KOPT-K1 (cell line): ENCODE measurements around the gene MYO1A.
A peak's percentile ranks its signal among the peaks of the same experiment; 100 is the strongest.
"Not testable (repeated sequence)": the region's sequence is repeated elsewhere in the genome, so short reads cannot be mapped to it uniquely, and the experiment has no call there.

Source experiments
- H3K27ac ChIP-seq: fragments of 200-600 bp; sonication (generic); 2 replicates; pipeline ENCODE4 v1.5.1; 2016; ENCODE audit warnings: antibody characterized with exemption, mild to moderate bottlenecking, low read depth, low read length; ENCODE audit not compliant: poor library complexity, severe bottlenecking
- H3K36me3 ChIP-seq: fragments of 200-600 bp; sonication (generic); 2 replicates; pipeline ENCODE4 v1.5.1; 2017; ENCODE audit warnings: antibody characterized with exemption, mild to moderate bottlenecking, low read length, moderate library complexity; ENCODE audit not compliant: insufficient read depth
- H3K9me3 ChIP-seq: fragments of 200-600 bp; sonication (generic); 2 replicates; pipeline ENCODE4 v1.5.1; 2017; ENCODE audit warnings: antibody characterized with exemption, low read length, mild to moderate bottlenecking; ENCODE audit not compliant: insufficient read depth, poor library complexity, severe bottlenecking

MYO1A gene

GRCh38 chr12:57044889-57045288 lies 5.0 kb downstream of the MYO1A start:
- H3K9me3 ChIP-seq, result no peaks in the 10 kb centered on the region
- no peaks in the 10 kb centered on the region for H3K36me3 ChIP-seq
- H3K27ac ChIP-seq, result no peak overlapping the region

- H3K27ac ChIP-seq, result no peak overlapping the region
- no peaks in the 10 kb centered on the region for H3K36me3 ChIP-seq
Measured at GRCh38 chr12:57044468-57044867, 5.5 kb downstream of the MYO1A start.

DNA sequence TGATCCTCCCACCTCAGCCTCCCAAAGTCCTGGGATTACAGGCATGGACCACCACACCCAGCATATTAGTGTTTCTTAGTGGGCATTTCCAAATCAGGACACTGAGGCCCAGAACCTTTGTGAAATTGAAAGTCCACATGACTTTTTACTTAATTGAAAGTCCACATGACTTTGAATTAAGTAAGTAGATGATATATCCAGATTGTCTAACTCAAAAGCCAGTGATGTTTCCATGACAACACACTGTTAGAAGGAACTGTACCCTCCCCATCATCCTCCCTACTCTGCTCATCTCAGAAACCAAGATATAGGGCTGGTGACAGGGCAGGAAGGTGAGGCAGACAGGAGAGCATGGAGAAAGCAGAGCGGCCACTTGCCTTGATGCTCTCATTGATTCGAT lies 7.2 kb downstream of the MYO1A start:
- no peaks in the 10 kb centered on the region for H3K36me3 ChIP-seq
- no peak overlapping the region for H3K27ac ChIP-seq
- no peaks in the 10 kb centered on the region for H3K9me3 ChIP-seq

More at GRCh38 chr12:57044468-57044867, 5.5 kb downstream of the MYO1A start:
- H3K9me3 ChIP-seq, result no peaks in the 10 kb centered on the region

DNA sequence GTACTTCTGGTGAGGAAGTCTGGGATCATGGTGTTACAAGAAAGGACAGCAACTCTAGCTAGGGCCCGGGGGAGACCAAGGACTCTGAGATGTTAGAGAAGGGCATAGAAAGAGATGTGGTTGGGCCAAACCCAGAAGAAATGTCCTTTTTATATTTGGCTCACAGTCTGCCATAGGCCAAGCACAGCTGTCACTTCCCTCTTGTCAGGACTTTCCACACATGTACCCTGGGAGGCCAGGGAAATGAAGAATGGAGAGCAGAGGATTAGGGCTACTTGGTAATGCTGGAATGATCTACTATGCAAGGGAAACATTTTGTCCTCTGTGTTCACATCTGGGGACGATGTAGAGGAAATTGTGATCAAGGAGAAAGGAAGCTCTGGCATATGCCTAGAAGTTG lies 9.2 kb downstream of the MYO1A start:
- no peaks in the 10 kb centered on the region for H3K36me3 ChIP-seq
- no peak overlapping the region for H3K27ac ChIP-seq
- H3K9me3 ChIP-seq, result no peaks in the 10 kb centered on the region

- no peaks in the 10 kb centered on the region for H3K9me3 ChIP-seq
- no peaks in the 10 kb centered on the region for H3K36me3 ChIP-seq
- H3K27ac ChIP-seq, result no peak overlapping the region
Measured at GRCh38 chr12:57040211-57040610, 9.7 kb downstream of the MYO1A start.

DNA sequence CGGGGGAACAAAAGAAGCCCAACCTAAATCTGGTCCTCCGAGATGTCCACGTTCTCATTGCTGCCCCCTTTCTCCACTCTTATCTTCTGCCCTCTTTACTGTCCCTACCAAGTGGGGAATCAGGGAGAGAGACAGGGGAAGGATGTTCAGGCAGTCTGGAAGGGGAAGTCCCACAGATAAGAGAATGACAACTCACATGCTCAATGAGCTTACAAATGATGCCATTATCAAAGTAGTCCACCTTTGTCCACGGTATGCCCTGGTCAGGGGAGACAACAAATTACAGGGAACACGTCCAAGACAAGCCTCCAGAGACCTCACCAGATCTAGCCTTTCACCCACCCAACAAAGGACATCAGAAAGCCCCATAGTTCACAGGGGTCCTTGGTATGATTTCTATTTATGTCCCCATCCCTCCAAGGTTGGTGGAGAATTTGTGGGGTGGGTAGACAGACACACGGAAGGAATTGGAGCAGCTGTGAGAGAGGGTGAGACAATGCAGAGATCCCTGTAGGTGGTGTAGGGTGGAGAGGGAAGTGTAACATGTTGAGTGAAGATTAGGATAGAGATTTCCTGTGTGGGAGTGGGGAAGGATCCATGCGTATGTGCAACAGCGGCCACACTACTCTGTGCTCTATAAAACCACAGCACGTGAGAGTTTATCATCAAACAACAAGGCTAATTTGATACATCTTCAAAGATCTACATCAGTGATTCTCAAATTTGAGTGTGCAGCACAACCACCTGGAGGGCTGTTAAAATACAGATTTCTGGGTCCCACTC lies 10.7 kb downstream of the MYO1A start:
- Histone ChIP-seq H3K27ac (no peak overlapping the region), H3K9me3 (no peaks in the 10 kb centered on the region)

GRCh38 chr12:57037264-57037663 lies 12.7 kb downstream of the MYO1A start:
- no peak overlapping the region for H3K27ac ChIP-seq
- no peaks in the 10 kb centered on the region for H3K9me3 ChIP-seq
- no peaks in the 10 kb centered on the region for H3K36me3 ChIP-seq

More for the DNA sequence above, 10.7 kb downstream of the MYO1A start:
- no peaks in the 10 kb centered on the region for H3K36me3 ChIP-seq

DNA sequence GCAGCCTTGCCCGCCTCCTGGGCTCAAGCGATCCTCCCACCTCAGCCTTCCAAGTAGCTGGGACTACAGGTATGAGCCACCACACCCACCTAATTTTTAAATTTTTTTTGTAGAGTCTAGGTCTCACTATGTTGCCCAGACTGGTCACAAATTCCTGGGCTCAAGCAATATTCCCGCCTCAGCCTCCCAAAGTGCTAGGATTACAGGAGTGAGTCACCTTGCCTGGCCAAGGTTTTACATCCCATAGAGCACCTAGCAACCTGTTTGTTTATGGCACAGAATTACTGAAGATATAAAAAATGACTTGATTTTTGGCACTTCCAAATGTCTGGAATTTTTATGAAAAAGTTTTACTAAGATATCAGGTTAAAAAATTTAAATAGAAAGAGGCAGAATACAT lies 16.5 kb downstream of the MYO1A start:
- Histone ChIP-seq H3K9me3 (no peaks in the 10 kb centered on the region), H3K36me3 (no peaks in the 10 kb centered on the region), H3K27ac (no peak overlapping the region)

DNA sequence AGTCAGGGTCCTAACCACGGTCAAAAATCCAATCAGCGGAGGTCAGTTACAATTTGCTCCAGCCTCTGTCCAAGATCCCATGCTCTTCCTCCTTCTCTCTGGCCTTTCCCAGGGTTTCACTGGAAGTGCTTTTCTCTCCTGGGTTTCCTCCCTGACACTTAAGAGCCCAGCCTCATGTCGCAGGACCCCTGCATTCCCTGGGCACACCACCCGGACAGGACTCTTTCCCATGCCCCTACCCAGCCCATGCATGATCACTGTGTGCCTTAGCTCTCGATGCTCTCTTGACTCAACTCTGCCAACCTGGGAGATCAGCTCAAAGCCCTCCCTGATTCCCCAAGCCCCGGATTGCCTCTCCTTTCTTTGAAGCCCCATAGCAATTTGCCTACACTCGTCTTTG lies 18.1 kb downstream of the MYO1A start:
- H3K36me3 ChIP-seq, result no peaks in the 10 kb centered on the region
- peak overlapping the region; percentile 54 for H3K27ac ChIP-seq
- H3K9me3 ChIP-seq, result no peaks in the 10 kb centered on the region

- H3K36me3 ChIP-seq, result no peaks in the 10 kb centered on the region
- peak overlapping the region; percentile 54 for H3K27ac ChIP-seq
- no peaks in the 10 kb centered on the region for H3K9me3 ChIP-seq
Measured at GRCh38 chr12:57031138-57031725, 18.7 kb downstream of the MYO1A start.

DNA sequence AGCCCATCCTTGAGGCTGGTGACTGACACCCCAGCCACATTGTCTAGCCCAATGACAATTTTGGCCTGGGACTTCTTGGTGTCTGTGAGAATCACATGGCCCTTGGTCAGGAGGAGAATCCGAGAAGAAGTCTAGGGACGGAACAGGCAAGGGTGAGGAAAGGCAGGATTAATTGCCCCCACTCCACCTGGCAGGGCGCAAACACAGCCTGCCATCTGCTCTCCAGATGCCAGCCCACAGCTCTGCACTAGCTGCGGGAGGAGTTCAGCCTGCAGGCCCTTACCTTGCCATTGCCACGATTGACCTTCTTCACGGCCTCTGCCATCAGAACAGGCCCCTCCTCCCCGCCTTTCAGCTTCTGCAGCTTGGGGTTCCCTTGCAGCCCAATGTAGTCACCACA lies 20.5 kb downstream of the MYO1A start:
- Histone ChIP-seq H3K9me3 (no peaks in the 10 kb centered on the region), H3K27ac (peak overlapping the region; percentile 54), H3K36me3 (no peaks in the 10 kb centered on the region)

DNA sequence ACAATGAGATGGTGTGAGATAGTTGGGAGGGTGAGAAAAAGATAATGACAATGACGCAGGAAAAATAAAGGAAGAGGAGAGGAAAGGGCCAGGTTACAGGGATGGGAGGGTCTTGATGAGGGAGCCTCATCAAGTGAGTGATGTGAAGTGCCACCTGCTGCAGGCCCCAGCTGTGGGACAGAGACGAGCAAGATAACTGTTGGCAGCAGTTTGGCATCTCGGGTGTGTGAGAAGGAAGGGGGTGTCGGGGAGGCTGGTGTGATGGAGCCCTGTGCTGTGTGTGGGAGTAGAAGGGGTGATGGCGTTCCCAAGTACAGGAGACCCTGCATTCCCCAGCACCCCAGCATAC lies 22.1 kb downstream of the MYO1A start:
- Histone ChIP-seq H3K36me3 (no peaks in the 10 kb centered on the region), H3K27ac (peak overlapping the region; percentile 54), H3K9me3 (no peaks in the 10 kb centered on the region)

GRCh38 chr12:57027011-57027804 lies 22.7 kb downstream of the MYO1A start:
- Histone ChIP-seq H3K9me3 (no peaks in the 10 kb centered on the region), H3K27ac (peak overlapping the region; percentile 54), H3K36me3 (no peaks in the 10 kb centered on the region)

GRCh38 chr12:57025196-57025595 lies 24.7 kb downstream of the MYO1A start:
- no peaks in the 10 kb centered on the region for H3K36me3 ChIP-seq
- no peak overlapping the region for H3K27ac ChIP-seq
- no peaks in the 10 kb centered on the region for H3K9me3 ChIP-seq

DNA sequence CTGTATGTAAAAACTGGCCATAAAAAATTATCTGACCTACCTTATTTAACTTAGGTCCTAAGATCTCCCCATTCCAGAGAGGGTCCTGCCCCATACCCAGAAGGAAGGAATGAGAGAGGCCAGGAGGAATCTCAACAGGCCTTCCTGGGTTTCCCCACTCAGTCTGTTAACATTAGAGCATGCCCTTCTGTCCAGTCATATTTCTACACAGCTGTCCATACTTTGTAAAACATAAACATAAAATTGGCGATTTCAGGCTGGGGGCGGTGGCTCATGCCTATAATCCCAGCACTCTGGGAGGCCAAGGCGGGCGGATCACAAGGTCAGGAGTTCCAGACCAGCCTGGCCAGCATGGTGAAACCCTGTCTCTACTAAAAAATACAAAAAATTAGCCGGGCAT lies 27.6 kb downstream of the MYO1A start:
- H3K27ac ChIP-seq, H3K9me3 ChIP-seq, H3K36me3 ChIP-seq: not testable (repeated sequence)
